ENCODE data around the gene KCTD16. TPM values are rescaled to one million over a fixed set of nuclear protein-coding genes. Genes with fewer than 3 reads are reported as not detected.

Gene KCTD16
- total RNA-seq, 2 experiments from 2014 or later: 0.19 to 0.32 TPM

GRCh38 chr5:144368556-144368955 lies 197.9 kb downstream of the KCTD16 start:
- Histone ChIP-seq H3K4me1 (ENCODE audit: insufficient read depth, low read length, poor library complexity, severe bottlenecking) (no peaks in the 10 kb centered on the region), H3K36me3 (ENCODE audit: insufficient read depth, low read length) (no peaks in the 10 kb centered on the region), H3K9me3 (ENCODE audit: low read length) (no peaks in the 10 kb centered on the region), H3K27ac (ENCODE audit: low read depth, low read length, poor library complexity, severe bottlenecking) (no peak overlapping the region), H3K4me2 (ENCODE audit: low read length) (no peak overlapping the region), H2AFZ (ENCODE audit: low read length) (0 out of 2 replicates have a peak overlapping the region, but pooled peaks have one; percentile 9), H3K9me2 (ENCODE audit: insufficient read depth, low read length) (no peaks in the 10 kb centered on the region), H4K20me1 (ENCODE audit: insufficient read depth, low read length) (no peaks in the 10 kb centered on the region), H3K4me3 (ENCODE audit: low read depth, low read length, poor library complexity, severe bottlenecking) (no peak overlapping the region), H3K79me2 (ENCODE audit: insufficient read depth, low read depth, low read length) (no peaks in the 10 kb centered on the region)
- TF ChIP-seq CTCF (conservative IDR thresholded peaks at IDR 0.05; ENCODE audit: low read length): no peak
- TF ChIP-seq EZH2phosphoT487 (IDR thresholded peaks at IDR 0.05; ENCODE audit: borderline replicate concordance, low read depth, low read length): no peak
- POLR2A ChIA-PET: interaction anchor here (1.0 kb wide), 1 partner anchor 18 kb away, joined by 3 read pairs; no protein-coding TSS in a partner anchor
- no peak for DNase-seq (ENCODE audit: low spot score)
- BruUV-seq (replicated peaks): no TSS peak
- intact Hi-C loops (cut with micrococcal nuclease; ENCODE audit: unreplicated experiment): no loop called here
- CTCF ChIA-PET (ENCODE audit: unreplicated experiment): no interaction called here

GRCh38 chr5:144369006-144369405 lies 198.3 kb downstream of the KCTD16 start:
- Histone ChIP-seq H3K79me2 (ENCODE audit: insufficient read depth, low read depth, low read length) (no peaks in the 10 kb centered on the region), H3K4me2 (ENCODE audit: low read length) (no peak overlapping the region), H4K20me1 (ENCODE audit: insufficient read depth, low read length) (no peaks in the 10 kb centered on the region), H3K9me3 (ENCODE audit: low read length) (no peaks in the 10 kb centered on the region), H3K27ac (ENCODE audit: low read depth, low read length, poor library complexity, severe bottlenecking) (no peak overlapping the region), H3K4me1 (ENCODE audit: insufficient read depth, low read length, poor library complexity, severe bottlenecking) (no peaks in the 10 kb centered on the region), H3K4me3 (ENCODE audit: low read depth, low read length, poor library complexity, severe bottlenecking) (no peak overlapping the region), H3K36me3 (ENCODE audit: insufficient read depth, low read length) (no peaks in the 10 kb centered on the region), H3K9me2 (ENCODE audit: insufficient read depth, low read length) (no peaks in the 10 kb centered on the region), H2AFZ (ENCODE audit: low read length) (no peak overlapping the region)
- ChIA-PET POLR2A (interaction anchor here (1.0 kb wide), 1 partner anchor 17 kb away, joined by 3 read pairs; no protein-coding TSS in a partner anchor), CTCF (ENCODE audit: unreplicated experiment) (no interaction called here)
- intact Hi-C loops (cut with micrococcal nuclease; ENCODE audit: unreplicated experiment): no loop called here
- no peak for TF ChIP-seq CTCF (conservative IDR thresholded peaks at IDR 0.05; ENCODE audit: low read length)
- no peak for TF ChIP-seq EZH2phosphoT487 (IDR thresholded peaks at IDR 0.05; ENCODE audit: borderline replicate concordance, low read depth, low read length)
- DNase-seq (ENCODE audit: low spot score): no peak
- BruUV-seq (replicated peaks): no TSS peak

GRCh38 chr5:144370273-144370672 lies 199.6 kb downstream of the KCTD16 start:
- Histone ChIP-seq H3K4me2 (ENCODE audit: low read length) (no peak overlapping the region), H3K9me2 (ENCODE audit: insufficient read depth, low read length) (no peaks in the 10 kb centered on the region), H3K4me1 (ENCODE audit: insufficient read depth, low read length, poor library complexity, severe bottlenecking) (no peaks in the 10 kb centered on the region), H3K27ac (ENCODE audit: low read depth, low read length, poor library complexity, severe bottlenecking) (no peak overlapping the region), H3K79me2 (ENCODE audit: insufficient read depth, low read depth, low read length) (no peaks in the 10 kb centered on the region), H3K4me3 (ENCODE audit: low read depth, low read length, poor library complexity, severe bottlenecking) (no peak overlapping the region), H3K9me3 (ENCODE audit: low read length) (no peaks in the 10 kb centered on the region), H2AFZ (ENCODE audit: low read length) (no peak overlapping the region), H4K20me1 (ENCODE audit: insufficient read depth, low read length) (no peaks in the 10 kb centered on the region), H3K36me3 (ENCODE audit: insufficient read depth, low read length) (no peaks in the 10 kb centered on the region)
- CTCF ChIA-PET (ENCODE audit: unreplicated experiment): no interaction called here
- intact Hi-C loops (cut with micrococcal nuclease; ENCODE audit: unreplicated experiment): no loop called here
- no TSS peak for BruUV-seq (replicated peaks)
- no peak for DNase-seq (ENCODE audit: low spot score)
- TF ChIP-seq EZH2phosphoT487 (IDR thresholded peaks at IDR 0.05; ENCODE audit: borderline replicate concordance, low read depth, low read length) (no peak), CTCF (conservative IDR thresholded peaks at IDR 0.05; ENCODE audit: low read length) (no peak)
- POLR2A ChIA-PET: no interaction called here

Data from OCI-LY7 (cell line).